H1 (cell line): ENCODE data around the gene PARD3.

Experiments
- FOSL1 ChIP-seq: IDR thresholded peaks from 2 replicates; pipeline ENCODE4 v1.6.1; 2011; ENCODE audit warnings: mild to moderate bottlenecking, low read depth, low read length, moderate library complexity; ENCODE audit not compliant: insufficient read depth
- HDAC6 ChIP-seq: IDR thresholded peaks from one replicate; pipeline ENCODE4 v1.7.1; 2012; ENCODE audit warnings: low read depth, mild to moderate bottlenecking, inconsistent platforms, low read length, moderate library complexity
- JUND ChIP-seq: IDR thresholded peaks from 2 replicates; pipeline ENCODE4 v1.6.1; 2011; ENCODE audit warnings: mild to moderate bottlenecking, improper control_type of control experiment, low read length
- NANOG ChIP-seq: IDR thresholded peaks from 2 replicates; pipeline ENCODE4 v1.6.1; 2011; ENCODE audit warnings: low read length, low read depth, mild to moderate bottlenecking, inconsistent platforms; ENCODE audit not compliant: insufficient read depth, poor library complexity, severe bottlenecking
- NRF1 ChIP-seq: IDR thresholded peaks from 2 replicates; pipeline ENCODE4 v1.6.1; 2011; ENCODE audit warnings: mild to moderate bottlenecking, low read depth, low read length, improper control_type of control experiment
- POLR2A ChIP-seq, 2 experiments: IDR thresholded peaks; 1 replicate in 1 of 2; 2 replicates in 1 of 2; pipeline ENCODE4 v1.6.1; 2011; ENCODE audit warnings: low read depth in 2 of 2, low read length in 2 of 2, mild to moderate bottlenecking in 2 of 2; ENCODE audit errors: control extremely low read depth in 1 of 2
- POLR2AphosphoS5 ChIP-seq: IDR thresholded peaks from 2 replicates; pipeline ENCODE4 v1.6.1; 2011; ENCODE audit warnings: low read depth, low read length
- SP4 ChIP-seq: IDR thresholded peaks from 2 replicates; pipeline ENCODE4 v1.6.1; 2012; ENCODE audit warnings: low read length, inconsistent platforms
- USF2 ChIP-seq: IDR thresholded peaks from 2 replicates; pipeline ENCODE4 v1.6.1; 2011; ENCODE audit warnings: low read length, improper control_type of control experiment
- TF ChIP-seq, protein P1 (sequence below), 3 experiments: IDR thresholded peaks; 1 replicate in 2 of 3; 2 replicates in 1 of 3; pipeline versions ENCODE4 v1.5.1 to v1.6.1; 2011; ENCODE audit warnings: low read length in 3 of 3, mild to moderate bottlenecking in 3 of 3, inconsistent platforms in 2 of 3, low read depth in 1 of 3, moderate library complexity in 1 of 3; ENCODE audit not compliant: insufficient read depth in 1 of 3; ENCODE audit errors: control extremely low read depth in 1 of 3

GRCh38 chr10:34299105-34299611 is 515.9 kb downstream of the PARD3 start:
- no peak for TF ChIP-seq POLR2AphosphoS5
- TF ChIP-seq, protein P1, sequence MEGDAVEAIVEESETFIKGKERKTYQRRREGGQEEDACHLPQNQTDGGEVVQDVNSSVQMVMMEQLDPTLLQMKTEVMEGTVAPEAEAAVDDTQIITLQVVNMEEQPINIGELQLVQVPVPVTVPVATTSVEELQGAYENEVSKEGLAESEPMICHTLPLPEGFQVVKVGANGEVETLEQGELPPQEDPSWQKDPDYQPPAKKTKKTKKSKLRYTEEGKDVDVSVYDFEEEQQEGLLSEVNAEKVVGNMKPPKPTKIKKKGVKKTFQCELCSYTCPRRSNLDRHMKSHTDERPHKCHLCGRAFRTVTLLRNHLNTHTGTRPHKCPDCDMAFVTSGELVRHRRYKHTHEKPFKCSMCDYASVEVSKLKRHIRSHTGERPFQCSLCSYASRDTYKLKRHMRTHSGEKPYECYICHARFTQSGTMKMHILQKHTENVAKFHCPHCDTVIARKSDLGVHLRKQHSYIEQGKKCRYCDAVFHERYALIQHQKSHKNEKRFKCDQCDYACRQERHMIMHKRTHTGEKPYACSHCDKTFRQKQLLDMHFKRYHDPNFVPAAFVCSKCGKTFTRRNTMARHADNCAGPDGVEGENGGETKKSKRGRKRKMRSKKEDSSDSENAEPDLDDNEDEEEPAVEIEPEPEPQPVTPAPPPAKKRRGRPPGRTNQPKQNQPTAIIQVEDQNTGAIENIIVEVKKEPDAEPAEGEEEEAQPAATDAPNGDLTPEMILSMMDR (IDR thresholded peaks at IDR 0.05; ENCODE audit: control extremely low read depth in 1 of 3, insufficient read depth in 1 of 3, low read depth in 1 of 3, low read length in 3 of 3) = no peak
- TF ChIP-seq USF2 = no peak
- TF ChIP-seq POLR2A (IDR thresholded peaks at IDR 0.05; ENCODE audit: control extremely low read depth in 1 of 2, low read depth in 2 of 2, low read length in 2 of 2) = no peak
- TF ChIP-seq HDAC6 = no peak
- TF ChIP-seq JUND = no peak
- no peak for TF ChIP-seq SP4
- TF ChIP-seq NANOG = no peak
- no peak for TF ChIP-seq FOSL1
- no peak for TF ChIP-seq NRF1
